Testis (tissue), 2 donors: ENCODE results near the gene WDR82.

Experiments used
- CTCF ChIP-seq, 3 experiments: fragments of 450-650 bp in 2 of 3; fragments of 200-600 bp in 1 of 3; sonication (generic) in 1 of 3; IDR thresholded peaks; one replicate each; pipeline ENCODE4 v1.5.1; 2016 to 2019; ENCODE audit warnings: antibody characterized with exemption in 3 of 3, mild to moderate bottlenecking in 2 of 3, moderate library complexity in 1 of 3
- POLR2A ChIP-seq: fragments of 450-650 bp; IDR thresholded peaks from one replicate; pipeline ENCODE4 v1.6.1; 2017; ENCODE audit warnings: antibody characterized with exemption, mild to moderate bottlenecking, moderate library complexity

DNA sequence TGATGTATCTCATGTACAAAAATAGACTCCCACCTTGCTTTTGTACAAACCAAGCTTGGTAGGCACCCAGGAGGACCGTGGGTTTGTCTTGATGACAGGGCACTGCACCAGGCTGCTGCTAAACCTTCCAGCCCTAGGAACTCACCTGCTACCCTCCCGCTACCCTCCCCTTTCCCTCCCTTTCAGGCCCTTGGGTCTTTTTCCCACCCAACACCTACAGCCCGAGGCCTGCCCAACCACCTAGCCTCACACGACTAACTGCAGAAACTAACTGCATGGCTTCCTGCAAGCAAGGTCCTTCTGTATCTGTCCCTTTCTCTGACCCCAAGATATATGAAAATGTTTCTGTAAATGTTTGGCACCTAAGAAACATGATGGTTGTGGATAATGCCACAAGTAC is 21.8 kb downstream of the WDR82 start:
- no peak for TF ChIP-seq CTCF (IDR thresholded peaks at IDR 0.05)
- no peak for TF ChIP-seq POLR2A
